ENCODE results near the gene RBM22.

RBM22 gene

GRCh38 chr5:150661821-150662596, 38.9 kb downstream of the RBM22 start:
- H3K9me3 ChIP-seq: no peaks in the 10 kb centered on the region
- no peaks in the 10 kb centered on the region for H3K27me3 ChIP-seq
- no peak overlapping the region for H3K27ac ChIP-seq
- H3K9ac ChIP-seq: no peak overlapping the region
- H3K4me3 ChIP-seq: no peak overlapping the region
- H4K20me1 ChIP-seq: no peaks in the 10 kb centered on the region
- H3K4me1 ChIP-seq: peaks cover 7% of the 10 kb centered on the region
- no peaks in the 10 kb centered on the region for H3K36me3 ChIP-seq
- TF ChIP-seq Cebpa-rat (IDR thresholded peaks at IDR 0.05): no peak
- H3K4me2 ChIP-seq: no peak overlapping the region

- H3K4me1 ChIP-seq: peaks cover 8% of the 10 kb centered on the region
- H3K27ac ChIP-seq: no peak within 1 kb of the TSS
- H3K4me2 ChIP-seq: no peak within 1 kb of the TSS
- H3K27me3 ChIP-seq: no peaks in the 10 kb centered on the region
- no peak for TF ChIP-seq Cebpa-rat (IDR thresholded peaks at IDR 0.05)
- no peak within 1 kb of the TSS for H3K4me3 ChIP-seq
- H4K20me1 ChIP-seq: no peaks in the 10 kb centered on the region
- no peak within 1 kb of the TSS for H3K9ac ChIP-seq
- H3K9me3 ChIP-seq: no peaks in the 10 kb centered on the region
- no peaks in the 10 kb centered on the region for H3K36me3 ChIP-seq
Observed at GRCh38 chr5:150661086-150661485, 39.8 kb downstream of the RBM22 start, which contains the start of gene MYOZ3. TSS of gene MYOZ3 (plus strand) at chr5:150661251. CDS start at chr5:150662942, 1,691 bp downstream.

GRCh38 chr5:150660108-150660831, 40.6 kb downstream of the RBM22 start:
- no peak overlapping the region for H3K9ac ChIP-seq
- no peak overlapping the region for H3K27ac ChIP-seq
- TF ChIP-seq Cebpa-rat (IDR thresholded peaks at IDR 0.05): no peak
- H3K4me3 ChIP-seq: no peak overlapping the region
- no peaks in the 10 kb centered on the region for H3K9me3 ChIP-seq
- no peak overlapping the region for H3K4me2 ChIP-seq
- peaks cover 5% of the 10 kb centered on the region; the same call in 1 of the 2 replicates for H4K20me1 ChIP-seq
- no peaks in the 10 kb centered on the region for H3K27me3 ChIP-seq
- peaks cover 16% of the 10 kb centered on the region for H3K4me1 ChIP-seq
- no peaks in the 10 kb centered on the region for H3K36me3 ChIP-seq

- Histone ChIP-seq H3K9ac (no peak overlapping the region), H3K27ac (no peak overlapping the region), H4K20me1 (peaks cover 7% of the 10 kb centered on the region; the same call in 1 of the 2 replicates), H3K4me1 (peaks cover 21% of the 10 kb centered on the region), H3K4me2 (no peak overlapping the region), H3K27me3 (no peaks in the 10 kb centered on the region), H3K9me3 (no peaks in the 10 kb centered on the region), H3K4me3 (no peak overlapping the region), H3K36me3 (no peaks in the 10 kb centered on the region)
- no peak for TF ChIP-seq Cebpa-rat (IDR thresholded peaks at IDR 0.05)
Observed at GRCh38 chr5:150659360-150660107, 41.3 kb downstream of the RBM22 start.

GRCh38 chr5:150658699-150659265, 42.1 kb downstream of the RBM22 start:
- Histone ChIP-seq H3K9ac (no peak overlapping the region), H3K4me3 (no peak overlapping the region), H3K27ac (no peak overlapping the region), H4K20me1 (peaks cover 10% of the 10 kb centered on the region; the same call in 1 of the 2 replicates), H3K4me2 (no peak overlapping the region), H3K27me3 (no peaks in the 10 kb centered on the region), H3K9me3 (no peaks in the 10 kb centered on the region), H3K4me1 (peaks cover 28% of the 10 kb centered on the region), H3K36me3 (0 out of 2 replicates have a peak, but pooled peaks cover 4% of the 10 kb centered on the region)
- TF ChIP-seq Cebpa-rat (IDR thresholded peaks at IDR 0.05): no peak

GRCh38 chr5:150658121-150658520, 42.7 kb downstream of the RBM22 start:
- H3K9me3 ChIP-seq: no peaks in the 10 kb centered on the region
- no peak overlapping the region for H3K4me3 ChIP-seq
- TF ChIP-seq Cebpa-rat (IDR thresholded peaks at IDR 0.05): no peak
- H3K9ac ChIP-seq: no peak overlapping the region
- 0 out of 2 replicates have a peak, but pooled peaks cover 11% of the 10 kb centered on the region for H3K36me3 ChIP-seq
- H4K20me1 ChIP-seq: peaks cover 16% of the 10 kb centered on the region; the same call in 1 of the 2 replicates
- no peak overlapping the region for H3K27ac ChIP-seq
- no peak overlapping the region for H3K4me2 ChIP-seq
- peaks cover 35% of the 10 kb centered on the region for H3K4me1 ChIP-seq
- H3K27me3 ChIP-seq: no peaks in the 10 kb centered on the region

GRCh38 chr5:150656191-150657132, 44.4 kb downstream of the RBM22 start:
- H4K20me1 ChIP-seq: peaks cover 31% of the 10 kb centered on the region
- peak overlapping the region; percentile 77; the same call in 1 of the 2 replicates for H3K27ac ChIP-seq
- no peaks in the 10 kb centered on the region for H3K27me3 ChIP-seq

GRCh38 chr5:150655221-150655620, 45.6 kb downstream of the RBM22 start:
- no peak for TF ChIP-seq Cebpa-rat (IDR thresholded peaks at IDR 0.05)
- H3K9me3 ChIP-seq: no peaks in the 10 kb centered on the region
- peaks cover 35% of the 10 kb centered on the region for H3K36me3 ChIP-seq
- H3K27ac ChIP-seq: no peak overlapping the region
- no peak overlapping the region for H3K9ac ChIP-seq
- H4K20me1 ChIP-seq: peaks cover 43% of the 10 kb centered on the region
- peaks cover 63% of the 10 kb centered on the region for H3K4me1 ChIP-seq
- H3K4me2 ChIP-seq: no peak overlapping the region
- H3K4me3 ChIP-seq: no peak overlapping the region
- H3K27me3 ChIP-seq: no peaks in the 10 kb centered on the region

More at GRCh38 chr5:150656191-150657132, 44.4 kb downstream of the RBM22 start:
- TF ChIP-seq Cebpa-rat (IDR thresholded peaks at IDR 0.05): no peak
- peak overlapping the region; percentile 69 for H3K4me3 ChIP-seq
- peaks cover 50% of the 10 kb centered on the region for H3K4me1 ChIP-seq
- peaks cover 26% of the 10 kb centered on the region for H3K36me3 ChIP-seq
- peak overlapping the region; percentile 99 for H3K4me2 ChIP-seq
- no peaks in the 10 kb centered on the region for H3K9me3 ChIP-seq
- H3K9ac ChIP-seq: peak overlapping the region; percentile 76
